GM21528 (cell line): ENCODE results near the gene ZNF500.
A peak's percentile ranks its signal among the peaks of the same experiment; 100 is the strongest.

ENCODE experiments used
- ATAC-seq: cut with Tn5 transposase; IDR thresholded peaks from one replicate; pipeline ENCODE4 v1.9.1; 2021; ENCODE audit warnings: mild to moderate bottlenecking, moderate library complexity; ENCODE audit not compliant: unreplicated experiment, low FRiP score

ZNF500 gene

GRCh38 chr16:4766875-4767628 is at the start of gene ZNF500:
TSS of gene ZNF500 (minus strand) at chr16:4767162. CDS start at chr16:4765978, 1,184 bp downstream.
- peak; percentile 80 for ATAC-seq

DNA sequence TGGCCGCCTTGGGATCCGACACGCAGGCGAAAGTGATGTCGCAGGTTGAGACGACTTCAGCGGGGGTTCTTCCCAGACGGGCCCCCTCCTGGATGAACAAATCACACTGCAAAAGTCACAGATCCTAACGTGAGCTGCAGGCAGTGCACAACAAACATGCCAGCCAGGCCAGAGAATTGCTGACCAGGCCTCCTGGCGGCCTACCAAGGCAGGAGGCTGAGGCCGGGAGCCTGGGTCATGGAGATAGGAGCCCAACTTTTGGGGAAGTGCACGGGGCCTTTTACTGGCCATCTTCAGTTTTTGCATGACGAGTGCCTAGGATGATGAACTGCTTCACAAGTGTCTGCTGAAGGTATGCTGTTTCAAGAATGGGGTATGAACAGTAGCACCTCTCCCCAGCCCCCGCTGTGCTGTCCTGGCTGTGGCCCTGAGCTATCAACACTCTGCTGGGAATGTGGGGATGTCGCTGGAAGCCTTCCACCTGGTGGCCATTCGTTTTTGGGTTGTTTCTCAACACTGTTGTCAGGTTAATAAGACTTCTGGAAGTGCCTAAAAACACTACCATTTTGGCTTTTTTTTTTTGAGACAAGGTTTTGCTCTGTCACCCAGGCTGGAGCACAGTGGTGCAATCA is 47.7 kb upstream of the ZNF500 start:
- no peak for ATAC-seq

- no peak for ATAC-seq
These were observed 47.1 kb upstream of the ZNF500 start for GRCh38 chr16:4814046-4814445.

- ATAC-seq, result no peak
These were observed 46.5 kb upstream of the ZNF500 start for GRCh38 chr16:4813251-4814003.

GRCh38 chr16:4811773-4812172 is 44.8 kb upstream of the ZNF500 start:
- ATAC-seq, result no peak

- no peak for ATAC-seq
These were observed 44.3 kb upstream of the ZNF500 start for GRCh38 chr16:4811242-4811641.

GRCh38 chr16:4806280-4806679 is 39.3 kb upstream of the ZNF500 start:
- no peak for ATAC-seq

- ATAC-seq, result no peak
These were observed 38.3 kb upstream of the ZNF500 start for GRCh38 chr16:4805231-4805630.

- ATAC-seq, result no peak
These were observed 37.2 kb upstream of the ZNF500 start for GRCh38 chr16:4803898-4804762.

GRCh38 chr16:4803401-4803844 is 36.5 kb upstream of the ZNF500 start:
- ATAC-seq, result no peak

DNA sequence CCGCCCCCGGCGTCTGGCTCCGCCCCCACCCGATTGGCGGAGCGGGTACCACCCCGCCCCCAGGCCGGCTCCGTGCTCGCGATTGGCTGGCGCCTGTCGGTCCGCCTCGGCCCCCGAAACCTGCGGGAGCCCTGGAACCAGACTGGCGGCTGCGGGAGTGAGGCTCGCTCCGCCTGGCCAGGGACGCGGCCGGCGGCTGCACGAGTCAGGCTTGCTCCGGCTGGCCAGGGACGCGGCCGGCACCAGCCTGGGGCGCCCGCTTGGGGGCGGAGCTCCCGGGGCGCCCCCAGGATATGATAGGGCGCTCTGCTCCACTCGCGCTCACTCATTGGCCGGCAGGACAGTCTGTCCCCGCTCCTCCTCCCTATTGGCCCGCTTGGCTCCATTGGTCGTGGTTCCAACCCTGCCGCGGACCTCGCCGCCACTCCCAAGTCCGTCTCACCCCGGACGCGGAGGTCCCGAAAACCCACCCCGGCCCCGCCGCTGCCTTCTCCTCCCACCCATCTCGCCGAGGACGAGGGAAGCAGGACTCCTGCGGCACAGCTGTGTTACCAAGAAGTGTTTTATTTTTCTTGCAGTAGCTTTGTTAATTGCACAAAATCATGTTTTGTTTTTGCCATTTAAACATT is 35.8 kb upstream of the ZNF500 start:
- ATAC-seq, result peak; percentile 90

DNA sequence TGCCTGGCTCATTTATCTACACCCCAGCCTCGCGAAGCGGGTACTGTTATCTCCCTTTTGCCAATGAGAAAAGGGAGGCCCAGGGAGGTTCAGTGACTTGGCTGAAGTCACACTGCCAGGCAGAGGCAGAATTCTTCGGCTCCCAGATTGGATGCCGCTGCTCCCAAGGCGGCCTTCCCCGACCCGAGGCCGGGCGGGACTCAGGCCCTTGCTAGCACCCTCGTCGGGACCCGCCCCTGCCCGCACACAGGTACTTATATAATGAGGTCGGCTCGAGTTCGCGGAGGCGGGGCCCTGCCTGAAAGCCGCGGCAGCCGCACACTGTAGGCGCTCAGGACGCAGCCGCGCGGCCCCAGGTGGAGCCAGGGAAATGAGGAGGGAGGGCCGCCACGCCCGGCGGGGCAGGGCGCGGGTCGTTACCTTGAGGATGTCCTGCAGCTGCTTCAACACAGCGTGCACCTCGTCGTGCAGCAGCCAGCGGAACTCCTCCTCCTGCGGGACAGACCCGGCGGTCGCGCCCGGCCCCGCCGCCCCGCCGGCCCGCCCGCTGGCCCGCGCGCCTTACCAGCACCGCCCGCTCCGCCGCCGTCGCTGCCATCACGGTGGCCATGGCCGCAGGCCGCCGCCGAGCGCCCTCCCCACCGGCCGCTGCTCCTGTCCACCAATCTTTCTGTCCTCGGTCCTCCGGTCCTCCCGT is 35.1 kb upstream of the ZNF500 start, which contains the start of gene ROGDI:
ROGDI (minus strand) TSS at position 672 of the 697 bp plus-strand sequence; CDS start at position 610, 62 bp downstream.
- ATAC-seq, result peak; percentile 53

- ATAC-seq, result no peak
These were observed 34.3 kb upstream of the ZNF500 start for GRCh38 chr16:4801051-4801961.

GRCh38 chr16:4800290-4801041 is 33.5 kb upstream of the ZNF500 start:
- no peak for ATAC-seq

DNA sequence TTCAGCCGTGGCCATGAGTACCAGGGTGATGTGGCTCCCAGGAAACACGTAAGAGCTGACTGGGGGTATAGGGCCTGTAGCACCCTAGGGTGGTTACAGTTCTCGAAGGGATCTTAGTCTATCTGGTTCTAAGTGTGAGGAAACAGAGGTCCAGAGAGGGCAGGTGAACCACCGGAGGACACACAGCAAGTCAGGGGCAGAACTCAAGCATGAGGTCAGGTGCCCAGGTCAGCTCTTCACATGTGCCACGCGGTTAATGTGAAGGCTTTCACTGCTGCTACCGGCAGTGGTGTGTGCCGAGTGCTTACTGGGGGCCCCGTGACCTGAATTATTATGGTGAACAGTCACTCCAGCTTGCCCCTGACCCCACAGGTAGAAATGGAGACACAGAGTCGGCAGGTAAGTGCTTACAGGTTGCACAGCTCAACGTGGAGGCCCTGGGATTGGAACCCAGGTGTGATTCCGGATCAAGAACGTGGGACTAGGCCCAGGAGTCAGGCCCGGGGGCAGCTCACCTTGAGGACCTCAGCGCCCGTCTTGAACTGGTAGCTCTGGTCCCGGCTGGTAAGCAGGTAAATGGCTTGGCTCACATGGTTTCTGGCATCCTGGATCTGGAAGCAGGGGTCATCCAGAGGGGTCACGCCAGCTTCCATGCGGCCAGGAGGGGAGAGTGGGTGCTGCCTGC is 32.4 kb upstream of the ZNF500 start:
- ATAC-seq, result no peak

DNA sequence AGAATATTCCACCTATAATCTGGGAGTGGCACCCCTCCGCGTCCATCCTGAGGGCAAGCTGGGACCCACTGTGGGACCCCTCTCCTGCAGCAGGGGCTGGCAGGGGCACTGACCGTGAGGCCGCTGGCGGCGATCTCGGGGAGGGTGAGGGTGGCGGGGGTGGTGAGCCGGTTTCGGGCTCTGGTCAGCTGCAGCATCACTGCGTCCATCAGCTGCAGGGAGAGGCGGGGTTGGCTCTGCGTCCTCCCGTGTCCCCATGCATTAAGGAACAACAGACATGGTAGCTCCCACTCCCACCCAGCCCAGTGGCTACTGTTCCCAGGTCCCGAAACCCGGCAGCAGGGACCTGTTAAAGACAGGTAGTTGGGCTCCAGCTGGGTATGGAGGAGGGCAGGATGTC is 31.5 kb upstream of the ZNF500 start:
- no peak for ATAC-seq

DNA sequence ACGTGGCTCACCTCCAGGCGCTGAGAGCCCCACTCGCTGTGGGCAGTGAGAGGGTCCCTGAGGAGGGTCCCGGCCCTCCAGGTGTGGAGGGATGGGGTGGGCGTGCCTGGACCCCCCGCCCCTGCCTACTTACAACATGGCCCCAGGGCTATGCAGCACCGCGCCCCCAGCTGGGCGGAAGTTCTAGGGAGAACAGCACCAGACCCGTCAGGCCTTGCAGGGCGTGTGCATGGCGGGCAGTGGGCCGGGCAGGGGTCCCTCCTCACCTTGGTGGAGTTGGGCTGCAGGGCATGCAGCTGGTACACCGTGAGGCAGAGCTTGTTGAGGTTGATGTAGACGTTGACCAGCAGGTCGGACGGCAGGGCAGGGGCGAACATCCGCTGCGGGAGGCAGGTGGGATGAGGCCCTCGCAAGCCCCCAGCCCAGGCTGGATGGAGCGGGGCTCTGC is 30.9 kb upstream of the ZNF500 start:
- no peak for ATAC-seq
